Stimulated activated naive CD4-positive, alpha-beta T cell (primary cell): ENCODE results near the gene CASZ1.

ENCODE experiments used
- DNase-seq, 6 experiments: peaks; one replicate each; lab custom pipeline; 2025; lab: John Stamatoyannopoulos, UW

CASZ1 gene

DNA sequence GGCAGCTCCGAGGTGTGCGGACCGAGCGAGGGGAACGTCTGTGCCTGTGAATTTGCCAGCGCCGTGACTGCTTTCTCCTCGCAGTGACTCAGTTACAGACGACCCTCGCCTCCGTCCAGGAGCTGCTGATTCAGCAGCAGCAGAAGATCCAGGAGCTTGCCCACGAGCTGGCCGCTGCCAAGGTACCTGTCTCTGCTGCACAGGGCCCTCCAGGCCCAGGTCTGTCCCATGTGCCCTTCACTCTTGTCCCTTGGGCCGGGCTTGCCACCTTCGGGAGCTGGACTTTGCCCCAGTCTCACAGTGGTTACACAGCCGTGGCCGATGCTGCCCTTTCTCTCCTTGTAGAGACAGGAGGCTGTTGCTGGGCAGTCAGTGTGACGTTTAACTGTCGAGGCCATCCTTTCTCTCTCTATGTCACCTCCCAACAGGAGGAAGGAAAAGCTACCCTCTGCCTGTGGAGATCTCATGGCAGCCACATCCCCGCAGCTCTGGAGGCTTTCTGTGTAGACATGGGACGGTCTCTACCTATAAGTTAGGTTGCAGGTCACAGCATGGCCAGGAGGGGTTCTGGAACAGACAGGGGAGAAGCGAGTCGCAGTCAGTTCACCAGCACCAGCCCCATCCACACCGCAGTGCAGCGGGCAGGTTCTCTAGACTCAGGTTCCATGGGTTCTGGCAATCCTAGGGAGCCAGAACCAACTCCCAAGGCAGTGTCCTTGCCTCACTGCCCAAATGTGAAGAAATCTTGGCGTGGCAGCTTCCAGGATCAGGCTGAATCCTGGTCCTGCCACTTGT, 172.0 kb downstream of the CASZ1 start:
- DNase-seq = no peak

DNA sequence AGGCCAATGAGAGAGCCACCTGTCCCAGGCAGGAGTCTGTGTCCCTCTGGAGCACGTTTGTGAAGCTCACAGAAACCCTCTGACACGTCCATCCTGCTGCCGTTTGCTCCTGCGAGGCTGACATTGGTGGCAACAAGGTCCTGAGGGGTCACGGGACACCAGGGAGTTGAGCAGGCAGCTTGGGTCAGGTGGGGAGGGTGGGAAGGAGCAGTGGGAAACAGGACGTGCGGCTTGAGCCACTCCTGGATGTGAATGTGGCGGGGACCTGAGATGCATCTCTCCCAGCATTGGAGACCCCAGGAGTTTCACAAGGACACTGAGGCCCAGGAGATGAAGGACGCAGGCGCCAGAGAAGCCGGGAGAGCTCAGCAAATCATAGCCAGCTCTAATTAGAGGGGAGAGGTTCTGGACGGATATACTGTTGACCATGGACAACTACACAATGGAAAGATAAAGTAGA, 172.7 kb downstream of the CASZ1 start:
- DNase-seq = no peak

DNA sequence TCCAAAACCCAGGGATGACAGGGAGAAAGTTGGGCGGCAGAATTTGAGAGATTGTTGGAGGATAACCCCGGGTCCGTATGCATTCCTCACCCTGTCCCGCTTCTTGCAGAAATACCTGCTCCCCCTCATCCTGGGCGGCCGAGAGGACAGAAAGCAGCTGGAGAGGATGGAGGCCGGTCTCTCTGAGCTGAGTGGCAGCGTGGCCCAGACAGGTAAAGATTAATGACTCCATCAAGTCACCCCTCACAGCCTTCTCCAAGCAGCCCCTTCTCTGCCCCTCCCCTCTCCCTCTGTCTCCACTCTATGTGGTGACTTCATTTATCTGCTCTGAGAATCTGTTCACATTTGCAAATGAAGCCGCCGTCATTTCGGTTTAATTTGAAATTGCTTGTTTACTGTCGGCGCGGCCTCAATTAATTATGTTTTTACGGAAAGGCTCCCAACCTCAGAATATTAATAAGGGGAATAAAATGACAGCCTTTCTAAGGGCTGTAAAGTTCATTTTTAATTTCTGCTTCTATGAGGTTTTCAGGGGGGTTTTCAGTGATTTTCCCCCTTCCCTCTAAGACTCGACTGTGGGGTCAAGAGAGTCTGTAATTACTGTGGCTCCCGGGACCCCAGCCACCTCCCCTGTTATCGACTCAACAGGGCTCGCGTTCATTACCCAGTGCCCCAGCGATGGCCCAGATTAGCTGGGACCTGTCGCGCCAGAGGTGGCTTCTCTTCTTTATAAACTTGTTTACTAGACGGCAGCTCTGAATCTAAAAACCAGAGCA, 173.3 kb downstream of the CASZ1 start:
- DNase-seq = no peak

DNA sequence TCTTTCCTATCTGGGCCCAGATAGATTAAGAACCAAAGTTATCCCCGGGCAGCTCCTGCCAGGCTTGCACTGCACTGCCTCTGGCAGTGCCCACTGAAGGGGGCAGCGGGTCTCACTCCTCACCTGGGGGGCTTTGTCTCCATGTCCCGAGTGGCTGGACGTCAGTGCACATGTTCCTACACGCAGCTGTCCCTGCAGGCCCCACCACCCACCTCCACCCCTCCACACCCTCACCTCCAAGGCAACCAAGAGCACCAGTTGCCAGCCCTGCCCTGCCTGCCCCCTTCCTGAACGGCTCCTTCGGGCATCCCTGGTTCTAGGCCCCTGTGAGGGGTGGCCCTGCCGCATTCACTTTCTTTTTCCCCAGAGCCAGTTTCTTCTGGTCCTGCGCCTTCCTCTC, 174.5 kb downstream of the CASZ1 start:
- DNase-seq = no peak

DNA sequence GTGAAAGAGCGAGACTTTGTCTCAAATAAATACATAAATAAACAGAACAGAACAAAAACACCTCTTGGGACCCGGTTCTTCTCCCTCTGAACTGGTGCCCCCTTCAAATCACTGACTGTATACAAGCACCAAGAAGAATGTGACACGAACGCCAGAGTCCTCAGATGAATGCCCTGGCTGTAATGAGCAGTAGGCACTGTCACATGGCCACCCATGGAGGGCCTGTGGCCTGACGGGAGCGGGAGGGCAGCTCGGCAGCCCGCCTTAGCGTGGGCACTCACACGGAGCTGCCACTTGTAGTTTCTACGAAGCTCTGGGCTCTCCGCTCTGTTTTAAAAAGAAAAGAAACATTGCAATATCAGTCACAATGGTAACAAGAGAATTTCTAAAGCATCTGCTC, 175.7 kb downstream of the CASZ1 start:
- no peak for DNase-seq

DNA sequence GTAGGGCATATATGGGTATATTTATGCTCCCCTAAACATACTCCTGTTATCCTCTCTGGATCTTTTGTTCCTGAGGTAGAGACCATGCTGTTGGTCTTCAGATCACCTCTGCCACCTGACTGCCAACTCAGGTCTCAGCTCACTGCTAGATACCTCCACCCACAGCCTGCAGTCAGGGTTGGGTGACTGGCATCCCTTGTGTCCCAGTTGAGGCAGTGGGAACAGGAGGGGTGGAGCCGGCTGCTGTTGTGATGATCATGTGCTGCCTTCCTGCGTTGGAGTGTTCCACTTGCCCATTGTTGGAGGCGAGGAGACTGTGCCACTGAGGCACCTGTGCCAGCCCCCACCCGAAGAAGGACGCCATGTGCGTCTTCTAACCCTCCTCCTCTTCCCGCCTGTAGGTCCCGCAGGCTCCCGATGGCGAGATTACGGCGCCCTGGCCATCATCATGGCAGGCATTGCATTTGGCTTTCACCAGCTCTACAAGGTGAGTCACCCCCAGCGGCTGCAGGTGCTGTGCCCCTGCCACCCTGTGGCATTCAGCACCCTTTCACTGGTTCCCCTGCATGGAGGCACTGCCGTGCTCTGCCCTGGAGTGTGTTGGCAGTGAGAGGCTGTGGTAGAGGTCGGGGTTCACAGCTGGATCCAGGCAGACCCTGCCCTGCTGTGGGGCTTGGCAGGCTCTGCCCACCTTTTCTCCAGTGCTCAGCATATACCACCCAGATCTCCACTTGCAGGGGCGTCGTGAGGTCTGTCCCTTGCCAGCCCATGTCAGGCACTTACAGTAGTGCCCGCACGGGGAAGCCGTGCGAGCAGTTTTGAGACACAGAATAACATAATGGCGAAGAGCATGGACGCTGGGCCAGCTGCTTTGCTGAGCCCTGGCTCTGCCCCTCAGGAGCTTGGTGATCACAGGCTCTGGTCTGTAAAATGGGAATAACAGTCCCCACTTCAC, 178.2 kb downstream of the CASZ1 start:
- DNase-seq = no peak

DNA sequence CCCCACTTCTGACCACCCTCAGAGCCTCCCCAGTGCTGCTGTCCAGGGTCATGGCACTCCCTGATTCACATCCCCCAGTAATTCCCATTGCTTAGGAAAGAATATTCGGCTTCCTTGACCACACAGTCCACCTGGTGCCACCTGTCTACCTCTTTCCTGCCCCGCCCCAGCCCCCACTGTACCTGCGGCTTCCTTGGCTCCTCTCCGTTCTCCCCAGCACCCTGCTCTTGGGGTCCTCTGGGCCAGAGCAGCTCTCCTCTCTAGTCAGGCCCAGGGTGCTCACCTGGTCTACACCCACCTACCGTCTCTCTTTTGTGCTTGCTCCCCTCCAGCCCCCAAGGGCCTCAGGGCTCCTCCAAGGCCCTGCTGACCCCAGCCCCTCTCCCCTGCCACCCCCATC, 179.1 kb downstream of the CASZ1 start:
- no peak for DNase-seq

DNA sequence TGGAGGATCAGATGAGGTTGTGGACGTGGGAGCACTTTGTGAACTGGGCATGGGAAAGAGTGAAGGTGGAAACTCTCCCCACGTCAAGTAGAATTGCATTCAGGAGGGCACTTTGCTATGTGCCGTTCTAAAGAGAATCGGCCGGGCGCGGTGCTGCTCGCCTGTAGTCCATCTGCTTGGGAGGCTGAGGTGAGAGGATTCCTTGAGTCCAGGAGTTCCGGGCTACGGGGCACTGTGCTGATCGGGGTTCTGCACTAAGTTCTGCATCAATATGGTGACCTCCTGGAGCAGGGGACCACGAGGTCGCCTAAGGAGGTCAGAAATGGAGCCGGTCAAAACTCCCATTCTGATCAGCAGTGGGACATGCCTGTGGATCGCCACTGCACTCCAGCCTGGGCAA, 179.8 kb downstream of the CASZ1 start:
- DNase-seq = no peak

DNA sequence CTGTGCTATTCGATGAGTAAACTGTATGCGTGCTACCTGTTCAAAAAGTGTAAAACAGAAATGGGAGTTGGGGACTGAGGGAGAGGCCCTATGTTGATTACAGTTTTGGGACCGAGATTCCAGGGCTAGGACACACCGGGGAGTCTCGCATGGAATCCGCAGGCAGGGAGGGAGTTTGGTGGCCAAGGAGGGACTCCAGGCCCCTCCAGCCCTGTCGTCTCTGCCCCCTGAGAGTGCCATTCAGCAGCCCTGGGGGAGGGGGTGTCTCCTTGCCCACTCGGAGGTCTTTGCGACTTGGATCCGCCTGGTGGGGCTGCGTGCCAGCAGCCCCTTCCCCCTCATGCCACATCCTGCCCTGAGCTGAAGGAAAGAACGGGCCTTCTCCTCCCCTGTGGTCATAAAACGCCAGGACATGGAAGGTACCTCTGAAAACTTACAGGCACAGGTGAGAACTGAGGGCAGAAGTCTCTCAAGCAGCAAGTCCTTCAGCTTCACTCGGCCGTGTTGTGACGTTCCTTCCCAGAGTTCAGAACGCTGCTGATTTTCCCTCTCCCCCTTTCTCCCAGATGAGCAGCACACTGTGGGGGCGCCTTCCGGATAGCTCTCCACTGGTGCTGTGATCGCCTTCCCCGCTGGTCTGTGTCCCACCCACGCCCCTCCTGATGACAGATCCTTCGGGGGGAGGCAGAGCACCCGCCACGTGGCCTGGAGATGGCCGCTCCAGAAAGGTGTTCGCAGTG, 180.3 kb downstream of the CASZ1 start:
- no peak for DNase-seq

DNA sequence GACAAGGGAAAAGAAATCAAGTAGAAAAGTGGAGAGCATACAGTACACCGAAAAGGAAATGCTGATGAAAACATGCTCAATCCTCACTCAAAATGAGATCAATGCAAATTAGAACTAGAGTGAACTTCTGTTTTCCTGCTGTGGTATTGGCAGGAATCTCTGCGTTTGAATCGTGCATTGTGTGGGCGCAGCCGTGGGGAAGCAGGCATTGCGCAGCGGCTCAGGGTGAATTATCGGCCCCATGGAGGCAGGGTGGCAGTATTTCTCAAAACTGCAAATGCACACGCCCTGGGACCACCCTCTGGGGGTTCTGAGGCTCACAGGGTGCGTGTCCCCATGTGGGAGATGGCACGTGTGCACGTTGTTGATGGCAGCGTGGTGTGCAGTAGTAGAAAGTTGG, 181.1 kb downstream of the CASZ1 start:
- no peak for DNase-seq

DNA sequence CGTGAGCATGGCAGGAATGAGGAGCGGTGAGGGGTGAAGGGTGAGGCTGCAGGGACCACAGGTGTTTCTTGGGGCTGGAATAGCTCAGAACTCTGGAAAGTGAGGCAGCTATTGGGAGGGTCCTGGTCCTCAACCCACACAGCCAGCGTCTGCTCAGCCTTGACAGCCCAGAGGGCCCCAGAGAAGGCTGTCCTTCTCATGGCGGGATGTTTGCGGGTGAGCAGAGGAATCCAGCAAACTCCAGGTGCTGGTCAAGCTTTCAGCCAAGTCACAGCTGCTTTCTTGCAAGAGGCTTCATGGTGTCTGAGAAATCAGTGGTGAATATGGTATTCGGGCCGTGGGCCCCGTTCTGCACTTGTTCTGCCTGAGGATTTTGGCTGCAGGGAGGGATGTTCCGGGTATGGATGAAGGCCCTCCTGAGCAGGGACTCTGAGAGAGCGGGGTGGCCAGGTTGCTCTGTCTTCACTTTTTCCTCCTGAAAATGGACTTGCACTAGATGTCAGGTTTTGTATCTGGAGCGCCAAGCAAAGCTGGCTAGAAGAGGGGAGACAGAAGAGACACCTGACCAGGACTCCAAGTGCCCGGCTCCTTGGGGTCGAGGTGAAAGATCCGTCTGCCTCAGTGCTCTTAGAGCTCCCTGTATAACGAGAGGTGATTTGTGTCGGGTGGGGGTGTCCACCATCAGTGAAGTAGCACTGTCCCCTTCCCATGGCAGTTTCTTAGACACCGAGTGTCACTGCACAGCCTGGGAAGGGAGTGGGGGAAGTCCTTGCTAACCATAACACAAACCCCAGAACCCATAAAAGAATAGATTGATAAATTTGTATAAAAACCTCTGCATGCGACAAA, 181.8 kb downstream of the CASZ1 start:
- DNase-seq = no peak

DNA sequence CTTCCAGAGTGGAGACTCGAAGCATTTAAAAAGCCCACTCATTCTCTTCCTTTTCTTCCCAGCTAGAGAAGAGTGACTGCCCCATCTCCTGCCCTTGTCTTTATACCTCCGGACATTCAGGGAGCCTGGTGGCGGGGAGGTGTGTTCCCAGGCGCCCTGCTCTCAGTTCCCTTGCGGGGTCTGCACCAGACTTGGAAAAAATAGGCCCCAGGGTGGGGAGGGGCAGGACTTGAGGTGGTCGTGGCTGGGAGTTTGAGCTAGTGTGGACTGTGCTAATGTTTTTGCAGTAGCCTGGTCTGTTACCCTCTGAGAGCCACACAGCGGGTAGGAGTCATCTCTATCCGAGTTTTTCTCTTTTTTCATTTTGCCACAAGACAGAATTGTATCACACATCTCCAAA, 182.6 kb downstream of the CASZ1 start:
- no peak for DNase-seq

DNA sequence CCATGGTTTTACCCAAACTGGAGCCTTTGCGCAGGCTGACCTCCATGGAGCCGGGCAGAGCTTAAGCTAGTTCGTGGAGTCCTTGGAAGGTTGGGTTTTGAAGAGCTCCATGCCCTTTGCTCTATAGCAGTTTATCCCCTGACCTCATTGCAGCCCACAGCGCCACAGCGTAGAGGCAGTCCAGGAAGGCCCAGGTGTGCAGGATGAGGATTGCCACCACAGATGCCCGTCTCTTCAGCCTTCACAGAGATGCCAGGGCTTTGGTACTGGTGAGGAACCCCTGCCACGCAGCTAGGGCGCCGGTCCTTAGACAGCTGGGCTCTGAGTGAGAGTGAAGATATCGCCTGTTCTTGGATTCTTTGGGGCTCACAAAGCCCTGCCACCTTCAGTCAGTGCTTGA, 183.1 kb downstream of the CASZ1 start:
- DNase-seq = no peak

DNA sequence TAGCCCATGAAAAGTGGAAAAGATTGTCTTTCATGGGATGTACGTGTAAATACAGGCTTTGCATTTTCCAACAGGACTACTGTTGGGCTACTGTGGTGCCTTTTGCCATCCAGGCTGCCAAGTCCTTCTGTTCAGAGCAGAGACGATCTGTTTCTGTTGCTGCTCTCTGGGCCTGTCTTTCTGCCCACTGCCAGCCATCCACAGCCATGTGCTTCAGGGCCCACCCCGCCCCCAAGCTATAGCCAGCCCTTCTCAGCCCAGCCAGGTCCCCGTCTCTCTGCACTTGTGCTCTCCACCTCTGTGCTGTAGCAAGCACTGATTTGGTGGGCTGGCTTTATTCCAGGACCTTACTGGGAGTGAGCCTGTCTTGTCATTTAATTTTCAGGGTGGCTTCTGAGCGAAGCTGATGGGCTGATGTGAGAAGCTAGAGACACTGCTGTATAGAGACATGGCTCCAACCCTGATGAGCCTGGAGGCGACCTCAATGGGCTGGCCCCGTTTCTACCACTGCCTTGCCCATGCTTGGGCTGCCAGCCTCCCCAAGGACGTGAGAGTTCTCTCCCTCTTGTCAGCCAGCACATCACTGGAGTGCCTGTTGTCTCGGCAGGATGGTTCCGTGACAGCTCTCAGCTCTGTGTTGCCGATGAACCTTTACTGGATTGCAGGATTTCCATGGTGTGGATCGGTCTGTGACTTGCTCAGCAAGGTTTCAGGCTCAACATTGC, 183.8 kb downstream of the CASZ1 start:
- DNase-seq = no peak

DNA sequence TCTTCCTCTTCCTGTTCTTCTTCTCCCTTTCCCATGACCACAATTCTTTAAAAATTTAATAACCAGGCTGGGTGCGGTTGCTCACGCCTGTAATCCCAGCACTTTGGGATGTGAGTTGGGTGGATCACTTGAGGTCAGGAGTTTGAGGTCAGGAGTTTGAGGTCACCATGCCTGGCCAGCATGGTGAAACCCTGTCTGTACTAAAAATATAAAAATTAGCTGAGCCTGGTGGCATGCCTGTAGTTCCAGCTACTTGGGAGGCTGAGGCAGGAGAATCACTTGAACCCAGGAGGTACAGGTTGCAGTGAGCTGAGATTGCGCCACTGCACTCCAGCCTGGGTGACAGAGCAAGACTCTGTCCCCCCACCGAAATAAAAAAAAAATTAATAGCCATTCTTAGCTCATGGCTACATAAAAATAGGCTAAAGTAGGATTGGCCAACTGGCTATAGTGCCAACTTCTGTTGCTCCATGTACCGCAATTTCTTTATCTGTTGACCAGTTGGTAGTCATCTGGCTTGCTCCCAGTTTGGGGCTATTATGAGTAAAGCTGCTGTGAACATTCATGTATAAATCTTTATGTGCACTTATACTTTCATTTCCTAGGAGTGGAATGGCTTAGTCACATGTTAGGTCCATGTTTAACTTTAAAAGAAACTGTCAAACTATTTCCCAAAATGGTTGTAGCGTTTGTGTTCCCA, 185.4 kb downstream of the CASZ1 start:
- DNase-seq = no peak

DNA sequence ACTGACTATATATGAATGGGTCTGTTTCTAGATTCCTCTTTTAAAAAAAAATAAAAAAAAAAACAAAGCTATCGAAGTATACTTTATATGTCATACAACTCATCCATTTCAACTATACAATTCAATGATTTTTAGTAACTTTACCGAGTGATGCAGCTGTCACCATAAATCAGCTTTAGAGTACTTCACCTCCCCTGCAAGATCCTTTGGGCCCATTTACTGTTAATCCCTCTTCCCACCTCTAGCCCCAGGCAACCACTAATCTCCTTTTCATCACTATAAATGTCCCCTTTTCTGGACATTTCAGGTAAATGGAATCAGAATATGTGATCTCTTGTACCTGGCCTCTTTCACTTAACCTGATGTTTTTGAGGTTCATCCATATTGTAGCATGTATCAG, 187.8 kb downstream of the CASZ1 start:
- no peak for DNase-seq

DNA sequence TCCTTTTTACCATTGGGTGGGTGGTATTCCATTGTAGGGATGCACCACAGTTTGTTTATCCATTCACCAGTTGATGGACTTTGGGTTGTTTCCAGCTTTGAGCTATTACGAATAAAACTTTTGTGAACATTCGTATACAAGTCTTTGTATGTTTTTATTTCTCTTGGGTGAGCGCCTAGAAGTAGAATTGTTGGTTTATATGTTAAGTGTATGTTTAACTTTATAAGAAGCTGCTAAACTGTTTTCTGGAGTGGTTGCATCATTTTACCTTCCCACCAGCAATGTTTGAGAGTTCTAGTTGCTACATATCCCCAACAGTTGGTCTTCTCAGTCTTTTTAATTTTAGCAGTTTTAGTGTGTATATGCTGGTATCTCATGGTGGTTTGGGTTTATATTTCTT, 189.2 kb downstream of the CASZ1 start:
- DNase-seq = no peak

DNA sequence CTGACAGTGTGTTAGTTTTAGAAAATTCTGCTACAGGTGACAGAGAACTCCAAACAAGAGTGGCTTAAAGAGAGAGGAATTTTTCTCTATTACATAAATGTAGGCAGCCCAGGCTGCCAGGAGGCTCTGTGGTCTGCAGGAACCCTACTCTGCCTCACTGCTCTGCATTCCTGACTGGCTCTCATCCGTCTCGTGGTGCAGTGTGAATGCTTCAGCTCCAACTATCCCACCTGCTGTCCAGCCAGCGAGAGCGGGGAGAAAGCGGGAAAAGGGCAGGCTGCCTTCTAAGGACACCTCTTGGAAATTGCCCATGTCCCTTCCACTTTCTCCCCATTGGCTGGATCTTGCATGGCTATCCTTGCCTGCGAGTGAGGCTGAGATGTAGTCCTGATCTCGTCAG, 190.4 kb downstream of the CASZ1 start:
- DNase-seq = no peak

DNA sequence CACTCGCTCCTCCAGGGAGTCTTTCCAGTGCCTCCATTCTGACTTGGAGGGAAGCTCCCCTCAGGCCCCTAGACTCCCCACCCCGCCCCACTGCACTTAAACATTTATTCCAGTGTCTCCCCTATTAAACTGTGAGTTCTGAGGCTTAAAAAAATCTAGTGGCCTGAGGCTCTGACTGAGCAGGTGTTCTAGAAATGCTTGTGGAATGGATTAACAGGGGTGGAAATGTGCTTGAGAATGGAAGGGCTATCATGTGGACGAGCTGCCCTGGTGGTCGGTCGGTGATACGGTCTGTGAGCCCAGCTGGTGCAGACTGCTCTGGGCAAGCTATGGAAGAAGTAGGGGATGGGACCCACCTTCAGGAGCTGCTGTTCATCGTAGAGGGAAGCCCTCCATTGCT, 191.5 kb downstream of the CASZ1 start:
- DNase-seq = no peak
